HEK293T (cell line): Measurements from ENCODE around the gene DMBX1.

Experiments used
- CTCF ChIA-PET: fragments of 350-600 bp; formaldehyde crosslinking; extraction: SDS; loops from one replicate; lab custom pipeline; 2021; ENCODE audit warnings: antibody characterized with exemption, inconsistent platforms; lab: Yijun Ruan, JAX
- POLR2A ChIA-PET: fragments of 350-600 bp; formaldehyde crosslinking; extraction: SDS; loops from one replicate; lab custom pipeline; 2020; ENCODE audit warnings: antibody characterized with exemption, inconsistent platforms; lab: Yijun Ruan, JAX
- DNase-seq: peaks from one replicate; pipeline ENCODE4 v3.0.0; 2012; ENCODE audit warnings: mixed read lengths; ENCODE audit errors: extremely low spot score
- ARNT ChIP-seq: fragments of 450-650 bp; IDR thresholded peaks from 2 replicates; pipeline ENCODE4 v1.6.1; 2017; ENCODE audit warnings: mild to moderate bottlenecking
- BHLHE40 ChIP-seq: fragments of 450-650 bp; IDR thresholded peaks from 2 replicates; pipeline ENCODE4 v1.6.1; 2016; ENCODE audit warnings: mild to moderate bottlenecking, moderate library complexity, borderline replicate concordance
- CTBP1 ChIP-seq: fragments of 450-650 bp; IDR thresholded peaks from 2 replicates; pipeline ENCODE4 v1.6.1; 2016; ENCODE audit warnings: borderline replicate concordance
- ELF4 ChIP-seq: fragments of 450-650 bp; IDR thresholded peaks from 2 replicates; pipeline ENCODE4 v1.6.1; 2017; ENCODE audit warnings: antibody characterized with exemption
- FOXA1 ChIP-seq: fragments of 450-650 bp; IDR thresholded peaks from 2 replicates; pipeline ENCODE4 v1.6.1; 2016; ENCODE audit warnings: mild to moderate bottlenecking
- FOXK2 ChIP-seq: fragments of 450-650 bp; IDR thresholded peaks from 2 replicates; pipeline ENCODE4 v1.6.1; 2016; ENCODE audit warnings: mild to moderate bottlenecking
- FOXM1 ChIP-seq: fragments of 450-650 bp; IDR thresholded peaks from 2 replicates; pipeline ENCODE4 v1.6.1; 2017; ENCODE audit warnings: mild to moderate bottlenecking, borderline replicate concordance
- HDGF ChIP-seq: fragments of 450-650 bp; IDR thresholded peaks from 2 replicates; pipeline ENCODE4 v1.6.1; 2017; ENCODE audit warnings: antibody characterized with exemption, borderline replicate concordance
- L3MBTL2 ChIP-seq: fragments of 450-650 bp; conservative IDR thresholded peaks from 2 replicates; pipeline ENCODE4 v1.6.1; 2016; ENCODE audit warnings: mild to moderate bottlenecking
- LEF1 ChIP-seq: fragments of 450-650 bp; IDR thresholded peaks from 2 replicates; pipeline ENCODE4 v1.6.1; 2017; ENCODE audit warnings: mild to moderate bottlenecking, borderline replicate concordance
- NFRKB ChIP-seq: fragments of 450-650 bp; IDR thresholded peaks from 2 replicates; pipeline ENCODE4 v1.6.1; 2016; ENCODE audit warnings: mild to moderate bottlenecking, moderate library complexity
- PKNOX1 ChIP-seq: fragments of 450-650 bp; IDR thresholded peaks from 2 replicates; pipeline ENCODE4 v1.6.1; 2016
- SP1 ChIP-seq: fragments of 450-650 bp; IDR thresholded peaks from 2 replicates; pipeline ENCODE4 v1.6.1; 2017
- SUZ12 ChIP-seq: fragments of 450-650 bp; IDR thresholded peaks from 2 replicates; pipeline ENCODE4 v1.6.1; 2016; ENCODE audit warnings: mild to moderate bottlenecking
- TARDBP ChIP-seq: fragments of 450-650 bp; IDR thresholded peaks from 2 replicates; pipeline ENCODE4 v1.6.1; 2016
- ZNF384 ChIP-seq: fragments of 450-650 bp; IDR thresholded peaks from 2 replicates; pipeline ENCODE4 v1.6.1; 2016

Gene DMBX1

GRCh38 chr1:46464013-46464548 lies 25.6 kb upstream of the DMBX1 start:
- DNase-seq: no peak
- CTCF ChIA-PET: interaction anchor here (1.3 kb wide), 1 partner anchor 17 kb away, joined by 5 read pairs; no protein-coding TSS in a partner anchor

GRCh38 chr1:46464915-46465314 lies 24.7 kb upstream of the DMBX1 start:
- DNase-seq: no peak
- POLR2A ChIA-PET: no interaction called here
- CTCF ChIA-PET: interaction anchor here (1.3 kb wide), 1 partner anchor 18 kb away, joined by 5 read pairs; no protein-coding TSS in a partner anchor

More at GRCh38 chr1:46464013-46464548, 25.6 kb upstream of the DMBX1 start:
- TF ChIP-seq FOXA1: no peak
- TF ChIP-seq HDGF: no peak
- no peak for TF ChIP-seq SP1
- POLR2A ChIA-PET: no interaction called here

GRCh38 chr1:46465981-46466476 lies 23.6 kb upstream of the DMBX1 start:
- ChIA-PET POLR2A (no interaction called here), CTCF (no interaction called here)
- no peak for DNase-seq
- no peak for TF ChIP-seq SP1
- no peak for TF ChIP-seq ELF4
- no peak for TF ChIP-seq FOXK2
- TF ChIP-seq PKNOX1: no peak
- no peak for TF ChIP-seq CTBP1
- TF ChIP-seq L3MBTL2: no peak
- no peak for TF ChIP-seq HDGF
- no peak for TF ChIP-seq TARDBP
- TF ChIP-seq FOXA1: no peak
- no peak for TF ChIP-seq LEF1

More at GRCh38 chr1:46464915-46465314, 24.7 kb upstream of the DMBX1 start:
- no peak for TF ChIP-seq FOXK2
- TF ChIP-seq FOXA1: no peak
- TF ChIP-seq HDGF: no peak
- TF ChIP-seq FOXM1: no peak
- no peak for TF ChIP-seq SUZ12
- no peak for TF ChIP-seq BHLHE40
- TF ChIP-seq TARDBP: no peak

- no peak for TF ChIP-seq ZNF384
- CTCF ChIA-PET: no interaction called here
- no peak for DNase-seq
- POLR2A ChIA-PET: no interaction called here
Measured at GRCh38 chr1:46466477-46467182, 23.0 kb upstream of the DMBX1 start.

GRCh38 chr1:46467183-46467504 lies 22.5 kb upstream of the DMBX1 start:
- CTCF ChIA-PET: no interaction called here
- TF ChIP-seq NFRKB (no peak), SP1 (no peak), BHLHE40 (no peak), SUZ12 (no peak), TARDBP (no peak), ZNF384 (no peak), ELF4 (no peak), LEF1 (no peak), FOXA1 (no peak), L3MBTL2 (no peak), CTBP1 (no peak), HDGF (no peak), FOXM1 (no peak), ARNT (no peak), FOXK2 (no peak), PKNOX1 (no peak)
- DNase-seq: no peak
- POLR2A ChIA-PET: no interaction called here

- ChIA-PET POLR2A (interaction anchor here (0.7 kb wide), 1 partner anchor 67 kb away, joined by 3 read pairs; no protein-coding TSS in a partner anchor), CTCF (no interaction called here)
- TF ChIP-seq SUZ12 (no peak), SP1 (no peak)
- DNase-seq: no peak
Measured at GRCh38 chr1:46469881-46470280, 19.8 kb upstream of the DMBX1 start.

- TF ChIP-seq SP1: no peak
- no peak for TF ChIP-seq PKNOX1
- TF ChIP-seq SUZ12: no peak
- TF ChIP-seq HDGF: no peak
- TF ChIP-seq ELF4: no peak
- no peak for TF ChIP-seq BHLHE40
- no peak for TF ChIP-seq FOXM1
- TF ChIP-seq TARDBP: no peak
- TF ChIP-seq L3MBTL2: no peak
- no peak for TF ChIP-seq FOXA1
- TF ChIP-seq NFRKB: no peak
- TF ChIP-seq ZNF384: no peak
- no peak for TF ChIP-seq LEF1
- TF ChIP-seq ARNT: no peak
- no peak for TF ChIP-seq FOXK2
- no peak for TF ChIP-seq CTBP1
- CTCF ChIA-PET: no interaction called here
- POLR2A ChIA-PET: interaction anchor here (0.8 kb wide), 1 partner anchor 18 kb away, joined by 3 read pairs; the partner anchor contains the start of gene DMBX1
- DNase-seq: no peak
Measured at GRCh38 chr1:46471848-46472492, 17.7 kb upstream of the DMBX1 start.
